ENCODE data around the gene REEP5.
"Not testable (repeated sequence)": the region's sequence is repeated elsewhere in the genome, so short reads cannot be mapped to it uniquely, and the experiment has no call there.

Gene REEP5

GRCh38 chr5:112880219-112880964 lies 41.6 kb downstream of the REEP5 start:
- DNase-seq = no peak

GRCh38 chr5:112878760-112879159 lies 43.3 kb downstream of the REEP5 start:
- peak in 1 of 2 donors; percentile 19 for DNase-seq

GRCh38 chr5:112878101-112878500 lies 43.9 kb downstream of the REEP5 start:
- no peak for DNase-seq

DNA sequence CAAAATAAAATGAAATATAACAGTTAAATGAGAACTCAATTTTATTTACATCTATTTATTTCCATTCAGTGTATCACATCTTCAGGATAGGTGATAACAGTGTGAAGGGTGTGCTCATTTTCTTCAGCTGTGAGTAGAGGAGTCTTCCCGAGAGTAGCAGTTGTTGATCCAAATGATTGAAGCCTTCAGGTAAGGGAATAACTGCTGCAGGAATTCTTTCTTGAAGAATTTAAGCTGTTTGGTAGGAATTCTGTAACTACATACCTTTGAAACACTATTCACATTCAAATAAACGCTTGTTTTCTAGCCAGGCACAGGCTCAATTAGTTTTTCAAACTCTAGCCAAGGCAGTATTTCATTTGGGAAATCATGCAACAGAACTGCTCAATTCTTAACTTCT lies 45.7 kb downstream of the REEP5 start:
- DNase-seq = no peak

GRCh38 chr5:112870966-112871365 lies 51.1 kb downstream of the REEP5 start:
- DNase-seq = no peak

- DNase-seq = no peak
These were observed 52.1 kb downstream of the REEP5 start for GRCh38 chr5:112869948-112870347.

DNA sequence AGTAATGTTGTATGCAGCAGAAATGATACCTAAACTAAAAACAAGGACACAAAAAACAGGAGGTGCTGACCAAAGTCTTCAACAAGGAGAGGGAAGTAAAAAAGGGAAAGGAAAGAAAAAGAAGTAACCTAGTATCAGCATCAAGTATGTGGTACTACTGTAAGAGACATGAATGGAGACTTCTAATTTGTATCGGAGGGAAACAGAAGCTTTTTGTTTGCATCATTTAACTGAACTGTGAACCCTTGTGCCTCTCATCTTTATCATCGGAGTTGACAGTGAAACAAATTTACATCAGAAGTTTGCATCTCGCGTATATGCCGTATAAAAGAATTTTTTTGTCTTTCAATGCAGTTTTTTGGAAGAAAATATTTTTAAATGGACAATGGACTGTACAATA lies 54.6 kb downstream of the REEP5 start:
- no peak for DNase-seq

- DNase-seq = no peak
These were observed 55.3 kb downstream of the REEP5 start for GRCh38 chr5:112866739-112867138.

DNA sequence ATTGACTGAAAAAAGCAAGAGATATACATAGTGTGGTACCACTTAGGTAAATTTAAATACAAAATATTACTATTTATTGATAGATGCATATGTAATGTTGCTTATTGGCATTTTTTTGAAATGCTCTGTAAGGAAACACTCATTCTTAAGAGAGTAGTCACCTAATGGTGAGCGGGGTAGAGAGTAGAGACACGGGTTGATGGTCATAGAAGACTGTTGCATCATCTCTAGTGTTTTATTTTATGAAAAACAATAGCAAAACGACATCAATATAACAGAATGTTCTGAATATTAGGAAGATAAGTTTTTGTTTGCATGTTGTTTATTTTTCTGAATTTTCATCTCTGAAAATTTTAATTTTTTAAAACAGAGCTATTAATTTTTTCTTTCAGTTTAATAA lies 56.9 kb downstream of the REEP5 start:
- DNase-seq = no peak

DNA sequence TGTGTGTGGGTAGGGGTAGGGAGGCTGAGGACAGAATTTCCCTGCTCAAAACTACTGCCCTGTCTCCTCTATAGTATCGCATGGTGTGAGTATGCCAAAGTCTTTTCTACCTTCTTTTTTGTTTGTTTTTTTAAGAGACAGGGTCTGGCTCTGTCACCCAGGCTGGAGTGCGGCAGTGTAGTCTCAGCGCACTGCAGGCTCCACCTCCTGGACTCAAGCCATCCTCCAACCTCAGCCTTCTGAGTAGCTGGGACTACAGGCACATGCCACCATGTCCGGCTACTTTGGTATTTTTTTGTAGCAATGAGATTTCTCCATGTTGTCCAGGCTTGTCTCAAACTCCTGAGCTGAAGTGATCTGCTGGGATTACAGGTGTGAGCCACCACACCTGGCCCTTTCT lies 58.5 kb downstream of the REEP5 start:
- DNase-seq = no peak

DNA sequence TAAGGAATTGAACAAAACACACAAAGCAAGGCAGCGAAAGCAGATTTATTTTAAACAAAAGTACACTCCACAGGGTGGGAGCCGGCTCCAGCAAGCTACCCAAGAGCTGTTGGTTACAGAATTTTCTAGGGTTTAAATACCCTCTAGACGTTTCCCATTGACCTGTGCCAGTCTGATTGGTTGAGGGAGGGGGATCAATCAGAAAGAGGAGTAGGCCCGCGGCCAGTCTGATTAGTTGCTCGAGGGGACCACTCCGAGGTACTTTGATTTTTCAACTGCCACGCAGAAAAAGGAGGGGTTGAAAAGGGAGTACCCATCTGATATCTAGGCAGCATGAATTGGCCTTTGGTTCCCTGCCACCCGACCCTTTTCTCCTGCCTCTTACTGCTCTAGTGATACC lies 59.9 kb downstream of the REEP5 start:
- no peak for DNase-seq

- no peak for DNase-seq
These were observed 60.4 kb downstream of the REEP5 start for GRCh38 chr5:112861638-112861985.

- DNase-seq = peak; percentile 81 to 84
These were observed 60.9 kb downstream of the REEP5 start, which contains the start of gene SRP19 for GRCh38 chr5:112860929-112861637. SRP19 (plus strand) TSS chr5:112861287; CDS start chr5:112861377, 90 bp downstream.

GRCh38 chr5:112860571-112860928 lies 61.5 kb downstream of the REEP5 start:
- DNase-seq = not testable (repeated sequence)

GRCh38 chr5:112857866-112858265 lies 64.2 kb downstream of the REEP5 start:
- no peak for DNase-seq

GRCh38 chr5:112854651-112855050 lies 67.4 kb downstream of the REEP5 start:
- DNase-seq = no peak

- DNase-seq = no peak
These were observed 72.1 kb downstream of the REEP5 start for GRCh38 chr5:112849912-112850311.

DNA sequence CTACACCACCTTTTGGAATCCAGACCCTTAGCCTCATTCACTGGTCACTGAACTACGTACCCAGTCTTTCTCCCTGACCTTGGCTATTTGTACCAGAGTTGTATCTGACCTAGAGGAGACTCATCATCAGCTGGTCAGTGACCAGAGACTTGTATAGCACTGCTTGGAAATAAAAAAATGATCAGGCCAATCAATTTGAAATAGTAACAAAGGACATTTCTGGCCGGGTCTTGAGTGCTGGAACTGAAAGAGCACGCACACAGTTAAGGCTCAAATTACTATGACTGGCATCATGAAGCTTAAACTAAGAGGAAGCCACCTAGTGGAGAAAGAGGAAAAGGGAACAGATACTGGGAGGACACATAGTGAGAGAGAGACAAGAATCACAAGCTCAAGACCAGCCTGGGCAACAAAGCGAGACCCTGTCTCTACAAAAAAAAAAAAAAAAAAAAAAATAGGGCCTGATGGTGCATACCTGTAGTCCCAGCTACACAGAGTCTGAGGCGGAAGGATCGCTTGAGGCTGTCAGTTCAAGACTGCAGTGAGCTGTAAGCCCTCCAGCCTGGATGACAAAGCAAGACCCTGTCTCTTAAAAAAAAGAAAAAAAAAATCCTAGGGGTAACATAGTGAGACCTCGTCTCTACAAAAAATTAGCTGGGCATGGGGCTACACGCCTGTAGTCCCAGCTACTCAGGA lies 73.8 kb downstream of the REEP5 start:
- no peak for DNase-seq

DNA sequence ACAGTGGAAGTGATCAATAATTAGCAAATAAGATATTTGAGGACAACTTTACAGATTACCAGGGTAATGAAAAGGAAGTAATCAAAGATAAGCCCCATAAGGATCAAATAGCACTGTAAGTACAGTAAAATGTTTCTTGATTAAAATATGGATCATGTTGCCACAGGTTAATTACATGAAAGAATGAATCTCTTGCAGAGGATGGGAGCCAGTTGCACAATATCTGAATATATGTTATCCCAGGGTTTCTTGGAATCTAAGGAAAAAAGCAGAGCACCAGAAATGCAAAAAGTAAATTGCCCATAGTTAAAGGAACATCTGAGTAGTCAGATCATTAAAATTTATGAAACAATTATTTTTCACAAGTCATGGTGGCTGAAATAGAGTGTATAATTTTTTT lies 74.7 kb downstream of the REEP5 start:
- DNase-seq = no peak

DNA sequence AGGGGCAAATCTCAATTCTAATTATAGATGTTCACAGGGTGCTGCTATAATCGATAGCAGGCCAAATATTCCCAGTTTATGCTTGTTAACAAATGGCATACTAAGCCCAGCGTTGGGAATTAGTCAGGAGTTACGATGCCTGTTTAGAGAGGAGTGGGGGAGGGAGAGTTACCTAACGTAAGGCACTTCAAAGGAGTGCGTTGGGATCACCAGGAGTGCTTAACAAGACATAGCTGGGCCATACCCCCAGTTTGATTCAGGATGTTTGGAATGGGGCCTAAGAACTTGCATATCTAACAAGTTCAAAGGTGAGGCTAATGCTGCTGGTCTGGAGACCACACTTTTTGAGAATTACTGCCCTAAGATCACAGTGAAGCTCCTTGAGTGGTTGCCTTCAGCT lies 75.5 kb downstream of the REEP5 start:
- no peak for DNase-seq

DNA sequence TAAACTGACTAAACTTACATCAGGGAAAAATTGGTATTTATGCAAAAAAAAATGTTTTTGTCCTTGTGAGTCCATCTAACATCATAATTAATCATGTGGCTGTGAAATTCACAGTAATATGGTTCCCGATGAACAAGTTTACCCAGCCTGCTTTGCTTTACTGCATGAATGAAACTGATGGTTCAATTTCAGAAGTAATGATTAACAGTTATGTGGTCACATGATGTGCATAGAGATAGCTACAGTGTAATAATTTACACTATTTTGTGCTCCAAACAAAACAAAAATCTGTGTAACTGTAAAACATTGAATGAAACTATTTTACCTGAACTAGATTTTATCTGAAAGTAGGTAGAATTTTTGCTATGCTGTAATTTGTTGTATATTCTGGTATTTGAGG lies 77.5 kb downstream of the REEP5 start:
- no peak for DNase-seq

DNA sequence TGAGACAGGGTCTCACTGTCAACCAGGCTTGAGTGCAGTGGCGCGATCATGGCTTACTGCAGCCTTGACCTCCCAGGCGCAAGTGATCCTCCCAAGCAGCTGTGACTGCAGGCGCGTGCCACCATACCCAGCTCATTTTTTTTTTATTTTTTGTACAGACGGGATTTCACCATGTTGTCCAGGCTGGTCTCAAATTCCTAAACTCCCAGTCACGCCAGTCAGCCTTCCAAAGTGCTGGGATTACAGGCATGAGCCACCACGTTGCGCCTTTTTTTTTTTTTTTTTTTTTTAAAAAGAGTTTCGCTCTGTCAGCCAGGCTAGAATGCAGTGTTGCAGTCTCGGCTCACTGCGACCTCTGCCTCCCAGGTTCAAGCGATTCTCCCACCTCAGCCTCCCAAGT lies 88.1 kb downstream of the REEP5 start:
- no peak for DNase-seq

GRCh38 chr5:112830378-112830777 lies 91.6 kb downstream of the REEP5 start:
- DNase-seq = no peak

Data from stimulated activated CD4-positive, alpha-beta T cell treated with anti-CD3 and anti-CD28 coated beads, Interleukin-2, amount 100 ng/mL, for 48 hours (primary cell).